ENCODE results near the gene KRT4.

GRCh38 chr12:52763991-52764390 lies 49.9 kb downstream of the KRT4 start:
- TF ChIP-seq CTCF (IDR thresholded peaks at IDR 0.05) (no peak), POLR2AphosphoS5 (IDR thresholded peaks at IDR 0.05) (no peak)
